Activated CD8-positive, alpha-beta memory T cell treated with anti-CD3 and anti-CD28 coated beads for 1 hour (primary cell): ENCODE results near the gene PLOD1.
"Not testable (repeated sequence)": the region's sequence is repeated elsewhere in the genome, so short reads cannot be mapped to it uniquely, and the experiment has no call there.

Experiments
- DNase-seq, 2 donors: peaks; one replicate each; pipeline ENCODE4 v3.0.0-alpha.2; 2020; ENCODE audit warnings: low read depth in 1 of 2; ENCODE audit errors: extremely low read depth in 1 of 2

The PLOD1 gene

DNA sequence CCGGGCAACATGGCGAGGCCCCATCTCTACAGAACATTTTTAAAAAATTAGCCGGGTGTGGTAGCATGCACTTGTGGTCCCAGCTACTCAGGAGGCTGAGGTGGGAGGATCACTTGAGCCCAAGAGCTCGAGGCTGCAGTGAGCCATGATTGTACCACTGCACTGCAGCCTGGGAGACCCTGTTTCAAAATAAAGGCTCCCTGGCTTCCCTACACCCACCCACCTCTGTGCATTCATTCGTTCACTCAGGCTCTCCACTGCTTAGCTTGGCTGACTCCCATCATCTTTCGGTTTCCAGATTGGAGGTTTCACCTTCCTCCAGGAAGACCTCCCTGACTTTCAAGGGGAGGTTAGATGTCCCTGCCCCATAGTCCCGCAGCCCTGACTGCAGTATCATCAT, 22.5 kb upstream of the PLOD1 start:
- DNase-seq, result no peak

GRCh38 chr1:11912482-11913216, 21.9 kb upstream of the PLOD1 start:
- not testable (repeated sequence) for DNase-seq

DNA sequence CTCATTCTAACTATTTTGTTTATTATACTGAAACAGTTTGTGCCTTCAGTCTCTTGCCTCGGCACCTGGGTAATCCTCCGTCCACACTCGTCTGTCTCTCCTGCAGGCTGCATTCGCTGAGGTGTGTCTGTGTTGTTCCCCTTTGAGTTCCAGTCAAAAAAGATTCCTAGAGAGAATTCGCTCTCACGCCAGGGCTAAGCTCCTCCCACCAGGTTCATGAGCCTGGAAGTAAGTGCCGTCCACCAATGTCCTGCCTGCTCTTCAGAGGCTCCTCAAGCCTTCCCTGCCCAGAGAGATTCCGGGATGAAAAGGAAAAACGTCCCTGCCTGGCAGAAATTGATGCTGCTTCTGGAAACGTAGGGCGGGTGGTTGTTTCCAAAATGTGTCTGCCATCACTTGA, 21.2 kb upstream of the PLOD1 start:
- DNase-seq, result no peak

DNA sequence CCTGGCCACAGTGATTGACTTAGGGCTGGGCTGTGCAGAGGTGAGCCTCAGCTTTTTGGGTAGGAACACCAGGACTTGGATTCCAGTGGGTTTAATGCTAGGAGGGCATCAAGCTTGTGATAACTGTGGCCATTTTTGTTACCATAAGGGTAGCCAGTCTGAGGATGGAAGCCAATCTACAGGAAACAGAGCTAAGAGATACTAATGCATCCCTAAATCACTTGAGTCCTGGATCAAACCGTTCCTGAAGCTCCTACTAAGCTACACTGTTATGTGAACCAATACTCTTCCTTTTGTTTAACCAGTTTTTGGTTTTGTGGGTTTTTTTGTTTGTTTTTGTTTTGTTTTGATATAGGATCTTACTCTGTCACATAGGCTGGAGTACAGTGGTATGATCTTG, 20.5 kb upstream of the PLOD1 start:
- DNase-seq, result no peak

GRCh38 chr1:11918799-11919519, 15.6 kb upstream of the PLOD1 start:
- no peak for DNase-seq

- no peak for DNase-seq
Measured at GRCh38 chr1:11919621-11920020, 14.9 kb upstream of the PLOD1 start.

- DNase-seq, result no peak
Measured at GRCh38 chr1:11920239-11920903, 14.1 kb upstream of the PLOD1 start.

DNA sequence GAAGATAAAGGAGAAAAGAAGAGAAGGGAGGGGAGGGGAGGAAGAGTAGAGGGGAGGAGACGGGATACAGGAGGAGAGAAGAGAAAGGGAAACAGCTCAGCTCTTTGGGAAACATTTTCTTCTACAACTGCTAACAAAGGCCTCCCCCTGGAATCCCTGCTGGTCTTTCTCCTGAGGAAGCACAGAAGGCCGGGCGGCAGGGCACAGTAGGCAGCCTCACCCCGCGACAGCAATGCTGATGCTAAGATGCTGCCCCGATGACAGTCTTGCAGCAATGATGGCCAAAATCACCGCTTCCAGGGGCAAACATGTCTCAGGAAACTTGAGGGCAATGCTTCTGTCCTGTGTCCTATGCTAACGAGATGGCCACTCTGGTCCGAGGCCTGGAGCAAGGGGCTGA, 13.5 kb upstream of the PLOD1 start:
- no peak for DNase-seq

GRCh38 chr1:11923069-11923826, 11.3 kb upstream of the PLOD1 start:
- DNase-seq, result no peak

DNA sequence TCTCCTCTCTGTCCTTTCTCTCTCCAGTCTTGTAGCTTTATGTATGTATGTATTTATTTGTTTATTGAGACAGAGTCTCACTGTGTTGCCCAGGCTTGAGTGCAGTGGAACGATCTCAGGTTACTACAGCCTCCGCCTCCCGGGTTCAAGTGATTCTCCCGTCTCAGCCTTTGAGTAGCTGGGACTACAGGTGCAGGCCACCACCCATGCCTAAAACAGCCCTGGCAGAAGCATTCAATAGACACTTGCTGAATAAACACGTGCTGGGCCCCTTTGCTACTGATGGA, 10.7 kb upstream of the PLOD1 start:
- DNase-seq, result no peak

DNA sequence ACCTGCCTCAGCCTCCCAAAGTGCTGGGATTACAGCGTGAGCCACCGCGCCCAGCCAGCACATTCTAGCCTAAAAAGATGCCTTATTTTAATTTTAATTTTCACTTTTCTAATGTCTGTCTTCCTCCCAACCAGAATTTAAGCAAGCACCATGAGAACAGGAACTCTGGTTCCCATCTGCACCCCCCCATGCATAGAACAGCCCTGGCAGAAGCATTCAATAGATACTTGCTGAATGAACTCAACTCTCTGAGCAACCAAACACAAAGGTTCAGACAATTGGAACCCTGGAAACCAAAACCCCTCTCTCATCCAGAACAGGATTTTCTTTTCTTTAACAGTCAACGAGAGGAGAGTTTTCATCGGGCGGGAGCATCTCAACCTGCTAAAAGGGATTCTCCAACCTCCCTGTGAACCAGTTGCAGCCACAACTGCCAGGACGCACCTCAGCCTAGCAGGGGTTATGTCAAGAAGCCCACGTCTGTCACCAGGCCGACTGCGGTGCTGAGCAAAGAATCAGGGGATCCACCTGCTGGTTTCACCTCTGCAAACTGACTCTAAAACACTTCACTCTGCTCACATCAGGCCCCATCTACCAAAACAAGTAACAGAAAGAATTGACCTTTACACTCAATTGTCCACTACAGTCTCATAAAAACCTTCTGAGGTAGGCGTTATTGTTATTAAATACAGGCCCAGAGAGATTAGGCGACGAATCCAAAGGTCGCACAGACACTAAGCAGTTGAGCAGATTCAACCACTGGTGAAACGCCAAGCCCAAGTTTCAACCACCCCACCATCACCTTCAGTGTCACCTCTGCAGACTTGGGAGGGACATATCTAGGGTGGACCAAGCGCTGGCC, 10.0 kb upstream of the PLOD1 start:
- DNase-seq, result no peak

- not testable (repeated sequence) for DNase-seq
Measured at GRCh38 chr1:11925196-11925937, 9.2 kb upstream of the PLOD1 start.

DNA sequence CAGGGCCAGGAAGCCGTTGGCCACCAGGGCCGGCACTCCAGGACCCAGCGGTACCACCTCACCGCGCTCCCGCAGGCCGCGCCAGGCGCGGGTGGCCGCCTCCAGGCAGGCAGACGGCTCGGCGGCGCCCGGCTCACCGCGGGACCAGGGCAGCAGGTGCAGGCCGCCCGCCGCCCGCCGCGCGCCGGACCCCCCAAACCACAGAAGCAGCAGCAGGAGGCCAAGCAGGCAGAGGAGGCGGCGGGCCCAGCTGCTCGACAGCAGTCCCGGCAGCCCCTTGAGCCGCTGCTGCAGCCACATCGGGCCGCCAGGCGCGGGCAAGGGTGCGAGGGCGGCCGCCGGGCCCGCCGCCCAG, 8.6 kb upstream of the PLOD1 start:
- no peak for DNase-seq

DNA sequence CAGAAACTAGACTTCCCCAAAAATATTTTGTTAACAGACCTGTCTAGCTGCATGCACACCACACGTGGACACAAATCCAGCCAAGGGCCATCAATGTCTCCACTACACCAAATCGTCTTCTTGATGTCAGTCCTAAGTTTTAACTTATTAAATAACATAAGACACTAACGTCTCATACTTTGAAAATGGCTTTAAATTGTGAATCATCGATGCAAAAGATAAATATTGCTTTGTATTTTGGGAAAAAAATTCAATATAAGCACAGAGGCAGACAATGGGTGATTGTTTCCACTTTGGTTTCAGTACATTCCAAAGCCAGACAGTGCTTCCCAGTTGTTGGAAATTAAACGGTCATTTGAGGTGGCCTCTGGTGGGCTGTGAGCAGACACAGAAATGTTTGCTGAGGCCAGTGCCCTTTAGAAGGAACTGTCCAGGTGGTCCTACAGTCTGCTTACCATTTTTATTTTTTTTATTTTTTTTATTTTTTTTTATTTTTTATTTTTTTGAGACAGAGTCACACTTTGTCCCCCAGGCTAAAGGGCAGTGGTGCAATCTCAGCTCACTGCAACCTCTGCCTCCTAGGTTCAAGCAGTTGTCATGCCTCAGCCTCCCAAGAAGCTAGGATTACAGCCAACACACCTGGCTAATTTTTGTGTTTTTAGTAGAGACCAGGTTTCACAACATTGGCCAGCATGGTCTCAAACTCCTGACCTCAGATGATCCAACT, 6.5 kb upstream of the PLOD1 start:
- no peak for DNase-seq

DNA sequence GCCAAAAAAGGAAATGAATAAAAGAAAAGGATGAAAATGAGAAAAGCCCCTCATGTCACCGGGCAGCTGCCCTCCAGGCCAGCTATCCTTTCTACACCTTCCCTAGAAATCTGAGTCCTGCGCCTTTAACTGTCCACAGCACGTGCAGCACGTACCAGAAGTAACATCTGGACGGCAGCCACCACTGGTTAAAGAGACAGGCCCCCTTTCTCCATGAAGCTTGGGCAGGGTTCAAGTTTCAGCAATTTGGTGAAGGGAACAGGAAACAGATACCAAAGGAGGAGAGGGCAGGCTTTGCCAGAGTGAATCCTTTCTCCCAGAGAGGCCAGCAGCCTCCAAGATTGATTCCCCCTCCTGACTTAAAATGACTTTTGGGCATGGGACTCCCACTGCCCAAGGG, 4.7 kb upstream of the PLOD1 start:
- DNase-seq, result no peak

- no peak for DNase-seq
Measured at GRCh38 chr1:11930571-11931445, 3.7 kb upstream of the PLOD1 start.

DNA sequence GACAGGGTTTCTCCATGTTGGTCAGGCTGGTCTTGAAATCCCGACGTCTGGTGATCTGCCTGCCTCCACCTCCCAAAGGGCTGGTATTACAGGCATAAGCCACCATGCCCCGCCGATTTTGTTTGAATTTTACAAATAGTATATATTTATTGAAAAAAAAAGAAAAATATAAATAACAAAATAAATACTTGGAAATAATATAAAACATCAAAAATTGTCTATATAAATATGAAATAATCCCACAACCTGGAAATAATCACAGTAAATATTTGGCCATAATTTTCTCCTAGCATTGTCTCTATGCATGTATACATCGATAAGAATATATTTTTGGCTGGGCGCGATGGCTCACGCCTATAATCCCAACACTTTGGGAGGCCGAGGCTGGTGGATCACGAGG, 2.7 kb upstream of the PLOD1 start:
- no peak for DNase-seq

DNA sequence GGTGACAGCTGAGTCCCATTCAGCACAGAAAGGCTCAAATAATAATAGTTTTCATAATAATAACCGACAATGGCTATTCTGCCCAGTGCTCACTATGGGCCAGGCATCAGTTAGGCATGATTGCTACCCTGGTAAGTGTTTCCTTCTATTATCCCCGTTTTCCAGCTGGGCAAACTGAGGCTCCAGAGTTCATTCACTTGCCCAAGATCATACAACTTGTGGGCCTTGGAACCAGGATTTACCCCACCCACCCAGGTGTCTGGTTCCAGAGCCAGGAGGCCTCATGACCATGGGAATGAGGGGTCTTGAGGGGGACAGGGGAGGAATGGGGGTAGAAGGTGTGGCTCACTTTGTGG, 518 bp downstream of the PLOD1 start:
- DNase-seq, result no peak
